SK-N-SH (cell line): ENCODE data around the gene SMIM5. TPM values are rescaled to one million over a fixed set of nuclear protein-coding genes. Genes with fewer than 3 reads are reported as not detected.

ENCODE experiments used
- CTCF ChIA-PET: fragments of 300-600, 350-600 bp; formaldehyde crosslinking; extraction: SDS; loops from one replicate; lab custom pipeline; 2021; lab: Yijun Ruan, JAX
- POLR2A ChIA-PET: fragments of 350-600 bp; sonication (Branson Sonifier 250); formaldehyde crosslinking; extraction: SDS; loops from one replicate; lab custom pipeline; 2020; ENCODE audit warnings: antibody characterized with exemption, inconsistent platforms; lab: Yijun Ruan, JAX
- DNase-seq: peaks from one replicate; pipeline ENCODE4 v3.0.0; 2012
- H2AFZ ChIP-seq: fragments of 200-600 bp; sonication (generic); 2 replicates; pipeline ENCODE4 v1.8.1; 2016; ENCODE audit warnings: antibody characterized with exemption, mild to moderate bottlenecking, low read depth
- H3F3A ChIP-seq: fragments of 200-600 bp; sonication (generic); replicated peaks from 2 replicates; pipeline ENCODE3; 2016; ENCODE audit warnings: antibody characterized with exemption, mild to moderate bottlenecking; ENCODE audit not compliant: insufficient read depth
- H3K27ac ChIP-seq, 2 experiments: fragments of 200-500 bp in 1 of 2; fragments of 200-600 bp in 1 of 2; sonication (Bioruptor generic) in 1 of 2; sonication (generic), shearing (Covaris generic) in 1 of 2; 2 replicates each; pipeline versions ENCODE4 v1.5.1 to v1.6.1; 2014 to 2016; ENCODE audit warnings: low read depth in 2 of 2, inconsistent platforms in 1 of 2, low read length in 1 of 2, mild to moderate bottlenecking in 1 of 2, mixed read lengths in 1 of 2
- H3K27me3 ChIP-seq: fragments of 200-600 bp; sonication (generic), shearing (Covaris generic); 2 replicates; pipeline ENCODE4 v1.6.1; 2016; ENCODE audit warnings: mixed run types; ENCODE audit not compliant: insufficient read depth
- H3K36me3 ChIP-seq, 2 experiments: fragments of 200-500 bp in 1 of 2; fragments of 200-600 bp in 1 of 2; sonication (Bioruptor generic) in 1 of 2; sonication (generic) in 1 of 2; replicated peaks in 1 of 2; 2 replicates each; pipeline versions ENCODE3 to v1.5.1; 2014 to 2016; ENCODE audit warnings: low read length in 1 of 2, mild to moderate bottlenecking in 1 of 2; ENCODE audit not compliant: insufficient read depth in 2 of 2, control insufficient read depth in 1 of 2
- H3K4me1 ChIP-seq, 2 experiments: fragments of 200-500 bp in 1 of 2; fragments of 200-600 bp in 1 of 2; sonication (Bioruptor generic) in 1 of 2; sonication (generic), shearing (Covaris generic) in 1 of 2; 2 replicates each; pipeline versions ENCODE4 v1.5.1 to v1.6.1; 2014 to 2016; ENCODE audit warnings: low read depth in 1 of 2, low read length in 1 of 2, mixed run types in 1 of 2; ENCODE audit not compliant: insufficient read depth in 2 of 2, control insufficient read depth in 1 of 2
- H3K4me2 ChIP-seq: fragments of 200-600 bp; sonication (generic), shearing (Covaris generic); 2 replicates; pipeline ENCODE4 v1.6.1; 2017; ENCODE audit warnings: mixed run types
- H3K4me3 ChIP-seq, 2 experiments: fragments of 200-500 bp in 1 of 2; fragments of 200-600 bp in 1 of 2; sonication (Bioruptor generic) in 1 of 2; sonication (generic), shearing (Covaris generic) in 1 of 2; 2 replicates each; pipeline versions ENCODE4 v1.5.1 to v1.8.1; 2014 to 2016; ENCODE audit warnings: low read depth in 2 of 2, inconsistent platforms in 1 of 2, low read length in 1 of 2, mild to moderate bottlenecking in 1 of 2, mixed read lengths in 1 of 2, moderate library complexity in 1 of 2
- H3K79me2 ChIP-seq: fragments of 200-600 bp; sonication (generic); 2 replicates; pipeline ENCODE4 v1.8.1; 2017; ENCODE audit warnings: mild to moderate bottlenecking; ENCODE audit not compliant: insufficient read depth
- H3K9ac ChIP-seq: fragments of 200-600 bp; sonication (generic); 2 replicates; pipeline ENCODE4 v1.6.1; 2017; ENCODE audit warnings: mixed run types
- H3K9me2 ChIP-seq: fragments of 200-600 bp; sonication (generic); 2 replicates; pipeline ENCODE4 v1.6.1; 2017; ENCODE audit warnings: mixed run types
- H3K9me3 ChIP-seq: fragments of 200-600 bp; sonication (generic); 2 replicates; pipeline ENCODE4 v1.6.1; 2017; ENCODE audit warnings: mixed run types, mild to moderate bottlenecking, moderate library complexity
- H4K20me1 ChIP-seq: fragments of 200-600 bp; sonication (generic); 2 replicates; pipeline ENCODE4 v1.6.1; 2017; ENCODE audit warnings: mild to moderate bottlenecking, mixed run types; ENCODE audit not compliant: insufficient read depth
- ELF1 ChIP-seq: IDR thresholded peaks from 2 replicates; pipeline ENCODE4 v1.4.0; 2012
- EZH2phosphoT487 ChIP-seq: fragments of 200-600 bp; sonication (generic); IDR thresholded peaks from 2 replicates; pipeline ENCODE4 v1.6.1; 2017; ENCODE audit warnings: low read depth, mixed run types, mild to moderate bottlenecking, antibody characterized with exemption, moderate library complexity, borderline replicate concordance
- FOSL2 ChIP-seq: IDR thresholded peaks from 2 replicates; pipeline ENCODE4 v1.4.0; 2012; ENCODE audit warnings: low read depth, mild to moderate bottlenecking, moderate library complexity, borderline replicate concordance
- FOXM1 ChIP-seq: IDR thresholded peaks from 2 replicates; pipeline ENCODE4 v1.4.0; 2012; ENCODE audit warnings: low read depth, mild to moderate bottlenecking
- GATA2 ChIP-seq: sonication (generic); formaldehyde crosslinking; IDR thresholded peaks from 2 replicates; pipeline ENCODE4 v1.5.0; 2020; ENCODE audit warnings: mild to moderate bottlenecking, missing genetic modification reagents
- JUND ChIP-seq: IDR thresholded peaks from 2 replicates; pipeline ENCODE4 v1.4.0; 2012
- MEF2A ChIP-seq: IDR thresholded peaks from 2 replicates; pipeline ENCODE4 v1.4.0; 2012; ENCODE audit warnings: low read depth, borderline replicate concordance
- POLR2AphosphoS5 ChIP-seq: IDR thresholded peaks from 2 replicates; pipeline ENCODE4 v1.6.1; 2012; ENCODE audit warnings: low read depth, low read length
- RAD21 ChIP-seq: IDR thresholded peaks from 2 replicates; pipeline ENCODE4 v1.6.1; 2012; ENCODE audit warnings: mild to moderate bottlenecking, low read length
- RCOR1 ChIP-seq: fragments of 150-350 bp; IDR thresholded peaks from 2 replicates; pipeline ENCODE4 v1.6.1; 2017; ENCODE audit warnings: antibody characterized with exemption, low read length
- RXRA ChIP-seq: IDR thresholded peaks from 2 replicates; pipeline ENCODE4 v1.4.0; 2012; ENCODE audit warnings: low read depth, mild to moderate bottlenecking, borderline replicate concordance
- SIN3A ChIP-seq: IDR thresholded peaks from 2 replicates; pipeline ENCODE4 v1.6.1; 2012; ENCODE audit warnings: low read depth, mild to moderate bottlenecking, low read length, moderate library complexity, borderline replicate concordance
- SMC3 ChIP-seq: IDR thresholded peaks from 2 replicates; pipeline ENCODE4 v1.6.1; 2012; ENCODE audit warnings: low read depth, low read length, improper control_type of control experiment
- TAF1 ChIP-seq: IDR thresholded peaks from 2 replicates; pipeline ENCODE4 v1.6.1; 2012; ENCODE audit warnings: low read depth, mild to moderate bottlenecking, low read length, moderate library complexity, borderline replicate concordance
- USF1 ChIP-seq: IDR thresholded peaks from 2 replicates; pipeline ENCODE4 v1.4.0; 2012; ENCODE audit warnings: low read depth, borderline replicate concordance
- WGBS: methylation state at CpG from one replicate; pipeline ENCODE4 v1.1.6; 2017; ENCODE audit warnings: low lambda C conversion rate; 5-methylcytosine and 5-hydroxymethylcytosine counted together
- polyA plus RNA-seq, 3 experiments: library from polyadenylated mRNA; depleted of rRNA; stranded (reverse); fragments of >200 nt; gene quantifications; 2 replicates each; pipeline ENCODE4 v1.2.3, GENCODE V29; 2012
- TF ChIP-seq, protein P1 (sequence below): fragments of 150-350 bp; IDR thresholded peaks from 2 replicates; pipeline ENCODE4 v1.6.1; 2017; ENCODE audit warnings: antibody characterized with exemption, low read length, low read depth, borderline replicate concordance
- TF ChIP-seq, protein P2 (sequence below): fragments of 150-350 bp; IDR thresholded peaks from 2 replicates; pipeline ENCODE4 v1.6.1; 2016; ENCODE audit warnings: mild to moderate bottlenecking, low read depth, low read length
- TF ChIP-seq, protein P3 (sequence below): IDR thresholded peaks from 2 replicates; pipeline ENCODE4 v1.4.0; 2012; ENCODE audit warnings: low read depth
- TF ChIP-seq, protein P4 (sequence below): fragments of 200-600 bp; sonication (generic); IDR thresholded peaks from 2 replicates; pipeline ENCODE4 v1.6.1; 2017; ENCODE audit warnings: antibody characterized with exemption, mild to moderate bottlenecking, moderate library complexity
- TF ChIP-seq, protein P5 (sequence below): IDR thresholded peaks from 2 replicates; pipeline ENCODE4 v1.6.1; 2012; ENCODE audit warnings: mild to moderate bottlenecking, low read depth, low read length, moderate library complexity

SMIM5 gene
- polyA plus RNA-seq, 1 of the 3 experiments (the other 2 are of a cell fraction), result 0.02 TPM

DNA sequence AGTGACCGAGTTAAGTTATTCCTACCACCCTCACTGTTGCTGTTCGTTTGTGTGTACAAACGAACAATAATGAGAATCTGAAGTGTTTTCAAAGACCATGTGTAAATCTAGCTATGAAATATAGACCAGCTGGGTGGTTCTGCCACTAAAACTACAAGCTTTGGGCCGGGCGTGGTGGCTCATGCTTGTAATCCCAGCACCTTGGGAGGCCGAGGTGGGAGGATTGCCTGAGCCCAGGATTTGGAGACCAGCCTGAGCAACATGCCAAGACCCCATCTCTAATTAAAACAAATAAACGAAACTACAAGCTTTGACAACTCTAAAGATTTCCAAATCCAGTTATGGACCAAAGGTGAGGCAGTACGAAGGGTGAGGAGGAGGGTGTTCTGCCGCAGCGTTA, 32.7 kb downstream of the SMIM5 start (continued):
- TF ChIP-seq, protein P1, sequence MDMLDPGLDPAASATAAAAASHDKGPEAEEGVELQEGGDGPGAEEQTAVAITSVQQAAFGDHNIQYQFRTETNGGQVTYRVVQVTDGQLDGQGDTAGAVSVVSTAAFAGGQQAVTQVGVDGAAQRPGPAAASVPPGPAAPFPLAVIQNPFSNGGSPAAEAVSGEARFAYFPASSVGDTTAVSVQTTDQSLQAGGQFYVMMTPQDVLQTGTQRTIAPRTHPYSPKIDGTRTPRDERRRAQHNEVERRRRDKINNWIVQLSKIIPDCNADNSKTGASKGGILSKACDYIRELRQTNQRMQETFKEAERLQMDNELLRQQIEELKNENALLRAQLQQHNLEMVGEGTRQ, result no peak
- TF ChIP-seq SIN3A, result no peak
- TF ChIP-seq GATA2 (CRISPR knock-in tag), result no peak
- no peak for TF ChIP-seq TAF1
- TF ChIP-seq, protein P2, sequence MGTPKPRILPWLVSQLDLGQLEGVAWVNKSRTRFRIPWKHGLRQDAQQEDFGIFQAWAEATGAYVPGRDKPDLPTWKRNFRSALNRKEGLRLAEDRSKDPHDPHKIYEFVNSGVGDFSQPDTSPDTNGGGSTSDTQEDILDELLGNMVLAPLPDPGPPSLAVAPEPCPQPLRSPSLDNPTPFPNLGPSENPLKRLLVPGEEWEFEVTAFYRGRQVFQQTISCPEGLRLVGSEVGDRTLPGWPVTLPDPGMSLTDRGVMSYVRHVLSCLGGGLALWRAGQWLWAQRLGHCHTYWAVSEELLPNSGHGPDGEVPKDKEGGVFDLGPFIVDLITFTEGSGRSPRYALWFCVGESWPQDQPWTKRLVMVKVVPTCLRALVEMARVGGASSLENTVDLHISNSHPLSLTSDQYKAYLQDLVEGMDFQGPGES, result no peak
- no peak for TF ChIP-seq SMC3
- TF ChIP-seq USF1, result no peak
- TF ChIP-seq RAD21, result no peak
- TF ChIP-seq MEF2A, result no peak
- no peak for TF ChIP-seq ELF1
- TF ChIP-seq RCOR1, result no peak
- TF ChIP-seq, protein P3, sequence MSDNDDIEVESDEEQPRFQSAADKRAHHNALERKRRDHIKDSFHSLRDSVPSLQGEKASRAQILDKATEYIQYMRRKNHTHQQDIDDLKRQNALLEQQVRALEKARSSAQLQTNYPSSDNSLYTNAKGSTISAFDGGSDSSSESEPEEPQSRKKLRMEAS, result no peak

DNA sequence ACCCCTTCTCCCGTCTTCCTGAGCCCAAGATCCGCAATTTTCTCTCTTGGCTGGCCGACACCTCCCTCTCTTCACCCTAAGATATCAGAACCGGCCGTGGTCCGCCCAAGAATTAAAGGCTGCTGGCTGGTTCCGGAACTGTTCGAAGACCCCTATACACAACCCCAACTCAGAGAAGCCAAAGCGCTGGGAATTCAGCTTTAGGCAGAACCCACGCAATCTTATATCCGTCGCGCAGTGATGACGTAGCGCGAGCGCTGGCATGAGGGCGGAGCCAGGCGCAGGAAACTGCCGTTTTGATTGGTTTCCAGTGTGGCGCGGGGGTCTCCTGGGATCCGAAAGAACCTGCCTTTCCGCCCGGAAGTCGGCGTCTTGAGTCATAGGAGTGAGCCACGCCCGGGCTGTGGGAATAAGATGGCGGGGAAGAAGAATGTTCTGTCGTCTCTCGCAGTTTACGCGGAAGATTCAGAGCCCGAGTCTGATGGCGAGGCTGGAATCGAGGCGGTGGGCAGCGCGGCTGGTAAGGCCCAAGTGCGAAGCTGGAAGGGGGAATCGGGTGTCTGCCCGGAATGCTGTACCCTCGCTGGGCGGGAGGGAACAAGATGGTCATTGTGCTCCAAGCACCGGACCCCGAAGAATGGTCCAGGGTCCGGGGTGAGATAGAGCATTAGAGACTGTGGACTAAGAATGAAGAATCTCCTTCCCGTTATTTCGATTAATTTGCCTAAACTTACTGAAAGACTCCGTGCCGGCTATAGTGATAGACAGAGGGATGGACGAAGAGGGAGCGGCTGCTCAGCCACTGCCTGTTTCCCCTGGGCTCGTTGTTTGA, 33.9 kb downstream of the SMIM5 start, which contains the start of the genes RECQL5 and SAP30BP:
Gene RECQL5, minus strand, starts transcription at position 196 of the 832 bp plus-strand sequence. CDS start 597 bp downstream, outside the sequence.
Gene SAP30BP, plus strand, starts transcription at position 380 of the 832 bp plus-strand sequence. Its CDS starts 35 bp downstream, at position 415.
- no peaks in the 10 kb centered on the region for H3K9me3 ChIP-seq
- DNase-seq, result peak; percentile 96
- POLR2A ChIA-PET, result interaction anchor here (1.0 to 1.4 kb wide), 6 partner anchors 10 to 83 kb away, joined by 3 to 5 read pairs (median 4); no protein-coding TSS in a partner anchor
- H3K9me2 ChIP-seq, result no peaks in the 10 kb centered on the region
- peaks cover 42 to 61% of the 10 kb centered on the region in 2 experiments for H3K36me3 ChIP-seq
- peak within 1 kb of the TSS; percentile 93 for H3K9ac ChIP-seq
- no peaks in the 10 kb centered on the region for H3F3A ChIP-seq
- peak within 1 kb of the TSS; percentile 79 to 81 for H3K27ac ChIP-seq
- CTCF ChIA-PET, result interaction anchor here (0.9 to 5.9 kb wide), 14 partner anchors 9 to 162 kb away, joined by 3 to 75 read pairs (median 4); partner anchors contain the start of gene SMIM5
- WGBS, result under 1% methylated on average over 55 of the region's 55 CpGs
- peak within 1 kb of the TSS; percentile 94 to 97 for H3K4me3 ChIP-seq
- H2AFZ ChIP-seq, result peak within 1 kb of the TSS; percentile 94
- H3K4me1 ChIP-seq, result peaks cover 12 to 16% of the 10 kb centered on the region in 2 experiments; a peak in 3 of 4 replicates
- peak within 1 kb of the TSS; percentile 77 for H3K4me2 ChIP-seq
- peaks cover 74% of the 10 kb centered on the region for H3K79me2 ChIP-seq
- H3K27me3 ChIP-seq, result no peaks in the 10 kb centered on the region
- no peaks in the 10 kb centered on the region for H4K20me1 ChIP-seq
- TF ChIP-seq EZH2phosphoT487 (no peak), FOXM1 (no peak), POLR2AphosphoS5 (peak; percentile 96), RXRA (no peak), FOSL2 (peak; percentile 59; the same call in 1 of the 2 replicates), RAD21 (no peak), GATA2 (CRISPR knock-in tag) (no peak), USF1 (peak; percentile 28; the same call in 1 of the 2 replicates), JUND (peak; percentile 46)
- TF ChIP-seq, protein P4, sequence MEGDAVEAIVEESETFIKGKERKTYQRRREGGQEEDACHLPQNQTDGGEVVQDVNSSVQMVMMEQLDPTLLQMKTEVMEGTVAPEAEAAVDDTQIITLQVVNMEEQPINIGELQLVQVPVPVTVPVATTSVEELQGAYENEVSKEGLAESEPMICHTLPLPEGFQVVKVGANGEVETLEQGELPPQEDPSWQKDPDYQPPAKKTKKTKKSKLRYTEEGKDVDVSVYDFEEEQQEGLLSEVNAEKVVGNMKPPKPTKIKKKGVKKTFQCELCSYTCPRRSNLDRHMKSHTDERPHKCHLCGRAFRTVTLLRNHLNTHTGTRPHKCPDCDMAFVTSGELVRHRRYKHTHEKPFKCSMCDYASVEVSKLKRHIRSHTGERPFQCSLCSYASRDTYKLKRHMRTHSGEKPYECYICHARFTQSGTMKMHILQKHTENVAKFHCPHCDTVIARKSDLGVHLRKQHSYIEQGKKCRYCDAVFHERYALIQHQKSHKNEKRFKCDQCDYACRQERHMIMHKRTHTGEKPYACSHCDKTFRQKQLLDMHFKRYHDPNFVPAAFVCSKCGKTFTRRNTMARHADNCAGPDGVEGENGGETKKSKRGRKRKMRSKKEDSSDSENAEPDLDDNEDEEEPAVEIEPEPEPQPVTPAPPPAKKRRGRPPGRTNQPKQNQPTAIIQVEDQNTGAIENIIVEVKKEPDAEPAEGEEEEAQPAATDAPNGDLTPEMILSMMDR, result no peak
- TF ChIP-seq, protein P5, sequence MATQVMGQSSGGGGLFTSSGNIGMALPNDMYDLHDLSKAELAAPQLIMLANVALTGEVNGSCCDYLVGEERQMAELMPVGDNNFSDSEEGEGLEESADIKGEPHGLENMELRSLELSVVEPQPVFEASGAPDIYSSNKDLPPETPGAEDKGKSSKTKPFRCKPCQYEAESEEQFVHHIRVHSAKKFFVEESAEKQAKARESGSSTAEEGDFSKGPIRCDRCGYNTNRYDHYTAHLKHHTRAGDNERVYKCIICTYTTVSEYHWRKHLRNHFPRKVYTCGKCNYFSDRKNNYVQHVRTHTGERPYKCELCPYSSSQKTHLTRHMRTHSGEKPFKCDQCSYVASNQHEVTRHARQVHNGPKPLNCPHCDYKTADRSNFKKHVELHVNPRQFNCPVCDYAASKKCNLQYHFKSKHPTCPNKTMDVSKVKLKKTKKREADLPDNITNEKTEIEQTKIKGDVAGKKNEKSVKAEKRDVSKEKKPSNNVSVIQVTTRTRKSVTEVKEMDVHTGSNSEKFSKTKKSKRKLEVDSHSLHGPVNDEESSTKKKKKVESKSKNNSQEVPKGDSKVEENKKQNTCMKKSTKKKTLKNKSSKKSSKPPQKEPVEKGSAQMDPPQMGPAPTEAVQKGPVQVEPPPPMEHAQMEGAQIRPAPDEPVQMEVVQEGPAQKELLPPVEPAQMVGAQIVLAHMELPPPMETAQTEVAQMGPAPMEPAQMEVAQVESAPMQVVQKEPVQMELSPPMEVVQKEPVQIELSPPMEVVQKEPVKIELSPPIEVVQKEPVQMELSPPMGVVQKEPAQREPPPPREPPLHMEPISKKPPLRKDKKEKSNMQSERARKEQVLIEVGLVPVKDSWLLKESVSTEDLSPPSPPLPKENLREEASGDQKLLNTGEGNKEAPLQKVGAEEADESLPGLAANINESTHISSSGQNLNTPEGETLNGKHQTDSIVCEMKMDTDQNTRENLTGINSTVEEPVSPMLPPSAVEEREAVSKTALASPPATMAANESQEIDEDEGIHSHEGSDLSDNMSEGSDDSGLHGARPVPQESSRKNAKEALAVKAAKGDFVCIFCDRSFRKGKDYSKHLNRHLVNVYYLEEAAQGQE, result peak; percentile 44; the same call in 1 of the 2 replicates
